Esophagus (tissue), 2 donors: Measurements from ENCODE around the gene ARHGAP42. TPM values are rescaled to one million over a fixed set of nuclear protein-coding genes. Genes with fewer than 3 reads are reported as not detected.
"Not testable (repeated sequence)": the region's sequence is repeated elsewhere in the genome, so short reads cannot be mapped to it uniquely, and the experiment has no call there.

ENCODE experiments used
- H3K27ac ChIP-seq, 2 donors: one replicate each; pipeline ENCODE4 v1.5.1; 2013; ENCODE audit warnings: low read depth in 2 of 2, mild to moderate bottlenecking in 2 of 2, inconsistent platforms in 1 of 2, low read length in 1 of 2, moderate library complexity in 1 of 2
- H3K27me3 ChIP-seq, 2 donors: one replicate each; pipeline ENCODE4 v1.6.1; 2013; ENCODE audit warnings: low read length in 2 of 2, control low read depth in 1 of 2, mild to moderate bottlenecking in 1 of 2; ENCODE audit not compliant: insufficient read depth in 2 of 2, control insufficient read depth in 1 of 2
- H3K36me3 ChIP-seq, 2 donors: one replicate each; pipeline ENCODE4 v1.6.1; 2013; ENCODE audit warnings: low read length in 1 of 2; ENCODE audit not compliant: control insufficient read depth in 2 of 2, insufficient read depth in 2 of 2
- H3K4me1 ChIP-seq, 2 donors: one replicate each; pipeline ENCODE4 v1.6.1; 2013; ENCODE audit warnings: low read length in 1 of 2; ENCODE audit not compliant: control insufficient read depth in 2 of 2, insufficient read depth in 2 of 2
- H3K4me3 ChIP-seq, 2 donors: one replicate each; pipeline ENCODE4 v1.5.1; 2013; ENCODE audit warnings: low read length in 2 of 2, mild to moderate bottlenecking in 2 of 2, low read depth in 1 of 2, moderate library complexity in 1 of 2
- H3K9me3 ChIP-seq, 2 donors: one replicate each; pipeline ENCODE4 v1.6.1; 2013; ENCODE audit warnings: mild to moderate bottlenecking in 2 of 2, low read depth in 1 of 2, low read length in 1 of 2, moderate library complexity in 1 of 2; ENCODE audit not compliant: control insufficient read depth in 2 of 2, insufficient read depth in 1 of 2
- WGBS, 2 donors: extraction: QIAGEN DNeasy Blood & Tissue Kit; methylation state at CpG; one replicate each; pipeline ENCODE4 v1.1.7; 2013; 5-methylcytosine and 5-hydroxymethylcytosine counted together
- polyA plus RNA-seq, 2 donors: library from polyadenylated mRNA; stranded (reverse); fragments of 200-250 nt; gene quantifications; one replicate each; pipeline ENCODE4 v1.2.3, GENCODE V29; 2013
- donor health status: healthy with polysubstance abuse.
- donor health status: Bipolar disorder and iron deficiency.

Gene ARHGAP42
- polyA plus RNA-seq, 2 donors = 1.0 to 1.2 TPM

DNA sequence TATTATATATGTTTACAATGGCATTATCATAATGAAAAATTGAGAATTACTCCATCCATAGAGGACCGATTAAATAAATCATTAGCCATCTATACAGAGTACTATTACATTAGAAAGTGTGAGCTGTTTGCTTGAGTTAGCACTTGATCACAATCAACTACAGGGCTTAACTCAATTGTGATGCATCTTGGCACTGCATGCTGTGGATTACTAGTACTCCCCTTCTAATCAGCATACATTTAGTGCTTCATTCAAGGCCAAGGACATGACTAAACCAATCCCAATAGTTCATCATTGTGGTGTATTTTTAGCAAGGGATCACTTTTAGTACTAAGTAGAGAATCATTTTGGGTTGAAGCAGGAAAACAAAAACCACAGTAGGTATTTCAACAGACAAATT, 23.5 kb upstream of the ARHGAP42 start:
- Histone ChIP-seq H3K27ac (no peak overlapping the region), H3K9me3 (no peaks in the 10 kb centered on the region), H3K27me3 (no peaks in the 10 kb centered on the region), H3K4me1 (no peaks in the 10 kb centered on the region), H3K36me3 (no peaks in the 10 kb centered on the region), H3K4me3 (no peak overlapping the region)
- WGBS, 2 donors = 77 to 79% methylated on average over 1 of the region's 1 CpG

DNA sequence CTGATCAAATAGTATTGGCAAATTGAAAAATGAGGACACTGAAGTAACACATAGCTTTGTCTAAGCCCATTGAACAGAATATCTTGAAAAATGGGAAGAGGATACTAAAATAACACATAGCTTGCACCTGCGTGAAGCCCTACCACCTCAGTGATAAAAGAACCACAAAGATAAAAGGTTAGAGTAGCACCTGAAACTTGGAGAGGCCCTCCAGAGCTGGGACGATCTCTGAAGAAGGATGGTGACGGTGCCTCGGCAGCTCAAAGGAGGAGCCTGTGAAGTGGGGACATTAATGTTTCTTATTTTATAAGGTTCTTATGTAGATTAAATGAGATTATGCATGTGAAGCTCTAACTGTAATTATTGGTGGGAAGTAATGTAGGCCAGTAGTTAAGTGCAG, 23.1 kb upstream of the ARHGAP42 start:
- no peaks in the 10 kb centered on the region for H3K9me3 ChIP-seq
- whole genome bisulfite sequencing, 2 donors = 86% methylated on average over 4 of the region's 4 CpGs
- no peak overlapping the region for H3K27ac ChIP-seq
- no peaks in the 10 kb centered on the region for H3K36me3 ChIP-seq
- no peaks in the 10 kb centered on the region for H3K4me1 ChIP-seq
- H3K27me3 ChIP-seq = no peaks in the 10 kb centered on the region
- no peak overlapping the region for H3K4me3 ChIP-seq

DNA sequence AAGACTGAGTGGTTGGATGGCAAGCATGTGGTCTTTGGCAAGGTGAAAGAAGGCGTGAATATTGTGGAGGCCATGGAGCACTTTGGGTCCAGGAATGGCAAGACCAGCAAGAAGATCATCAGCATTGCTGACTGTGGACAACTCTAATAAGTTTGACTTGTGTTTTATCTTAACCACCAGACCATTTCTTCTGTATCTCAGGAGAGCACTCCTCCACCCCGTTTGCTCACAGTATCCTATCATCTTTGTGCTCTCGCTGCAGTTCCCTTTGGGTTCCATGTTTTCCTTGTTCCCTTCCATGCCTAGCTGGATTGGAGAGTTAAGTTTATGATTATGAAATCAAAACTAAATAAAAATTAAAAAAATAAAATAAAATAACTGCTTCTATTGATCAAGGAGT, 20.3 kb upstream of the ARHGAP42 start:
- not testable (repeated sequence) for H3K4me1 ChIP-seq, H3K27me3 ChIP-seq, H3K27ac ChIP-seq, H3K36me3 ChIP-seq, H3K9me3 ChIP-seq, H3K4me3 ChIP-seq
- 97 to 98% methylated on average over 3 of the region's 3 CpGs for WGBS, 2 donors

GRCh38 chr11:100667449-100667848, 19.6 kb upstream of the ARHGAP42 start:
- 52 to 63% methylated on average over 6 of the region's 6 CpGs for WGBS, 2 donors
- no peaks in the 10 kb centered on the region for H3K4me1 ChIP-seq
- no peaks in the 10 kb centered on the region for H3K9me3 ChIP-seq
- H3K4me3 ChIP-seq = no peak overlapping the region
- H3K27me3 ChIP-seq = no peaks in the 10 kb centered on the region
- no peak overlapping the region for H3K27ac ChIP-seq
- H3K36me3 ChIP-seq = no peaks in the 10 kb centered on the region

DNA sequence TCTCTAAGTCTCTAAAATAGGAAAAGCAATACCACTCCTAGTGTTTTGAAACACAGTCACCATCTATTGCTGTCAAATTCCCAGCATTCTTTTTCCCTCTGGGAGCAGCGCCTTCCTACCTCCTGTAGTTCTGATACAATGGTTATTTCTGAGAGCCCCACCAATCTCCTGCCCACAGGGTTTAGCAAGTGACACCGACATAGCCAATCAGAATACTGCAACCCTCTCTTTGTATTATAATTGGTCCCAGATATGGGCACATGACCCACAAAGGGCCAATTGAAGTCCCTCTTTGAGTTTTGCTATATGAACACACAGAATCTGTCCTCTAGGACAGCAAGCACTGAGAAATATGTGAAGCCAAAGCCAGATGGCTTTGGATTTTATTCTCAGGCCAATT, 16.9 kb upstream of the ARHGAP42 start:
- Histone ChIP-seq H3K9me3 (no peaks in the 10 kb centered on the region), H3K36me3 (no peaks in the 10 kb centered on the region), H3K4me1 (no peaks in the 10 kb centered on the region), H3K27me3 (no peaks in the 10 kb centered on the region), H3K27ac (no peak overlapping the region), H3K4me3 (no peak overlapping the region)
- WGBS, 2 donors = 87 to 92% methylated on average over 2 of the region's 2 CpGs

DNA sequence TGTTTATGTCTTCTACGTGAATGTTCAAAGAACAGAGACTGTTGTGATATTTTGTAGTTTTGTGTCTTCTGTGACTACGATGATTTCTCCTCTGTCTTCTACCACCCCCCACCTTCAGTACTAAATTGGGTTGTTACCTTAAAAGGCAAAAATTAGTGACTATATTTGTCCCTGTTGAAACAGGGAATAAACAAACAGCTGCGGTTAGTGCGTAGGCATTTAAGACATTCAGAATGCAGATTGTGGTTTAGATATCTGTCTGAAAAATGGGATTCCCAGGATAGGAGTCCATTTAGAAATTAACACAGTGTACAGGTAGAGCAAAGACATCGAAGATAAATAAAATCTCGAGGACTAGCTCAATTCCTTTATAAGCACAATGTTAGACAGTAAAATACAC, 15.6 kb upstream of the ARHGAP42 start:
- Histone ChIP-seq H3K4me1 (no peaks in the 10 kb centered on the region), H3K27me3 (no peaks in the 10 kb centered on the region), H3K4me3 (no peak overlapping the region), H3K9me3 (no peaks in the 10 kb centered on the region), H3K36me3 (no peaks in the 10 kb centered on the region), H3K27ac (no peak overlapping the region)
- WGBS, 2 donors = 82 to 86% methylated on average over 6 of the region's 6 CpGs

DNA sequence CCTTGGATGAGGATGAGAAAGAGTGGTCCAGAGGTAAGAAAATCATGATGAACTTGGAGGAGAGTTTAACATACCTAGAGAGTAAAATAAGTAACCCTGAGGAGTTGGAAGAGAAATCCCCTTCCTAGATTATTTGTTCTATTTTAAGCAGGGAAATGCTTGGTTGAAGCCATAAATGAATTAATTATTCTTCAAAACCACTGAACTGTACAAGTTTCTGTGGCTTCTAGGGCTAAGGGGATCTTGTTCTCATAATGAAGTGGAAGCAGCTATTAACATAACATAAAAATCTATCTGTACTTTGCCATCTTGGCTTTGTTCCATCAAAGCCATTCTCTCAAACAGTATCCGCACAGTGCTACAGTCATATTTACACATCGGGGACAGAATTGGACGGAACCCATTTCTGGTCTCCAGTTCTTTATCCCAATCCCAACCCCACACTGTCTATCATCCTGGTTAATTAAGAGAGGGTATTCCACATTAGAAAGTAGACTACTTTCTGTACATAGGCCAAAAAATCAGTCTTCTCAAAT, 14.5 kb upstream of the ARHGAP42 start:
- Histone ChIP-seq H3K9me3 (no peaks in the 10 kb centered on the region), H3K4me3 (no peak overlapping the region), H3K4me1 (no peaks in the 10 kb centered on the region), H3K27me3 (no peaks in the 10 kb centered on the region), H3K27ac (no peak overlapping the region), H3K36me3 (no peaks in the 10 kb centered on the region)
- WGBS, 2 donors = 65 to 67% methylated on average over 3 of the region's 3 CpGs

GRCh38 chr11:100673063-100673462, 14.0 kb upstream of the ARHGAP42 start:
- H3K9me3 ChIP-seq = no peaks in the 10 kb centered on the region
- no peak overlapping the region for H3K4me3 ChIP-seq
- 55 to 57% methylated on average over 1 of the region's 1 CpG for WGBS, 2 donors
- no peaks in the 10 kb centered on the region for H3K36me3 ChIP-seq
- no peaks in the 10 kb centered on the region for H3K4me1 ChIP-seq
- no peak overlapping the region for H3K27ac ChIP-seq
- H3K27me3 ChIP-seq = no peaks in the 10 kb centered on the region

GRCh38 chr11:100674212-100674611, 12.9 kb upstream of the ARHGAP42 start:
- WGBS, 2 donors = 90 to 92% methylated on average over 7 of the region's 7 CpGs
- Histone ChIP-seq H3K9me3 (no peaks in the 10 kb centered on the region), H3K4me3 (no peak overlapping the region), H3K27me3 (no peaks in the 10 kb centered on the region), H3K27ac (no peak overlapping the region), H3K4me1 (no peaks in the 10 kb centered on the region), H3K36me3 (no peaks in the 10 kb centered on the region)

GRCh38 chr11:100675115-100675650, 11.9 kb upstream of the ARHGAP42 start:
- H3K9me3 ChIP-seq = no peaks in the 10 kb centered on the region
- no peaks in the 10 kb centered on the region for H3K4me1 ChIP-seq
- H3K27me3 ChIP-seq = no peaks in the 10 kb centered on the region
- no peak overlapping the region for H3K4me3 ChIP-seq
- no peak overlapping the region for H3K27ac ChIP-seq
- H3K36me3 ChIP-seq = no peaks in the 10 kb centered on the region
- WGBS, 2 donors = 72 to 84% methylated on average over 4 of the region's 4 CpGs
